ENCODE measurements around the gene GOLGA6A. TPM values are rescaled to one million over a fixed set of nuclear protein-coding genes. Genes with fewer than 3 reads are reported as not detected.
"Not testable (repeated sequence)": the region's sequence is repeated elsewhere in the genome, so short reads cannot be mapped to it uniquely, and the experiment has no call there.

GOLGA6A gene
- total RNA-seq, 6 donors from 2014 or later, result 0.30 TPM; not detected in 5

DNA sequence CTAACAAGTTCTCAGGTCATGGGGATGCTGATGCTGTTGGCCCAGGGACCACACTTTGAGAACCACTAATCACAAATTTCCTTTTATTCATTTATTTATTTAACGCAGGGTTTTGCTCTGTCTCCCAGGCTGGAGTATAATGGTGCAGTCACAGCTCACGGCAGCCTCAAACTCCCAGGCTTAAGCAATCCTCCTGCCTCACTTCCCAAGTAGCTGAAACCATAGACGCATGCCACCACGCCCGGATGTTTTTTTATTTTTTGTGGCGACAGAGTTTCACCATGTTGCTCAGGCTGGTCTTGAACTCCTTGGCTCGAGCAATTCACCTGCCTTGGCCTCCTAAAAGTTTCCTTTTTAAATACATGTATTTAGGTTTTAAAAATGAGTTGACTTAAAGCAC lies 27.4 kb upstream of the GOLGA6A start:
- TF ChIP-seq POLR2AphosphoS5 (IDR thresholded peaks at IDR 0.05), result no peak
- TF ChIP-seq POLR2A (IDR thresholded peaks at IDR 0.05), result no peak
- TF ChIP-seq, protein P1, sequence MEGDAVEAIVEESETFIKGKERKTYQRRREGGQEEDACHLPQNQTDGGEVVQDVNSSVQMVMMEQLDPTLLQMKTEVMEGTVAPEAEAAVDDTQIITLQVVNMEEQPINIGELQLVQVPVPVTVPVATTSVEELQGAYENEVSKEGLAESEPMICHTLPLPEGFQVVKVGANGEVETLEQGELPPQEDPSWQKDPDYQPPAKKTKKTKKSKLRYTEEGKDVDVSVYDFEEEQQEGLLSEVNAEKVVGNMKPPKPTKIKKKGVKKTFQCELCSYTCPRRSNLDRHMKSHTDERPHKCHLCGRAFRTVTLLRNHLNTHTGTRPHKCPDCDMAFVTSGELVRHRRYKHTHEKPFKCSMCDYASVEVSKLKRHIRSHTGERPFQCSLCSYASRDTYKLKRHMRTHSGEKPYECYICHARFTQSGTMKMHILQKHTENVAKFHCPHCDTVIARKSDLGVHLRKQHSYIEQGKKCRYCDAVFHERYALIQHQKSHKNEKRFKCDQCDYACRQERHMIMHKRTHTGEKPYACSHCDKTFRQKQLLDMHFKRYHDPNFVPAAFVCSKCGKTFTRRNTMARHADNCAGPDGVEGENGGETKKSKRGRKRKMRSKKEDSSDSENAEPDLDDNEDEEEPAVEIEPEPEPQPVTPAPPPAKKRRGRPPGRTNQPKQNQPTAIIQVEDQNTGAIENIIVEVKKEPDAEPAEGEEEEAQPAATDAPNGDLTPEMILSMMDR (IDR thresholded peaks at IDR 0.05), result no peak
- TF ChIP-seq EP300 (IDR thresholded peaks at IDR 0.05), result no peak
- Histone ChIP-seq H3K4me3 (no peak overlapping the region), H3K36me3 (no peaks in the 10 kb centered on the region), H3K9me3 (no peaks in the 10 kb centered on the region), H3K27ac (no peak overlapping the region), H3K27me3 (no peaks in the 10 kb centered on the region), H3K4me1 (no peaks in the 10 kb centered on the region)
- 66 to 67% methylated on average over 7 of the region's 7 CpGs for WGBS, 2 donors
- no peak for ATAC-seq (ENCODE audit: low FRiP score in 2 of 2)
- DNase-seq, result no peak

DNA sequence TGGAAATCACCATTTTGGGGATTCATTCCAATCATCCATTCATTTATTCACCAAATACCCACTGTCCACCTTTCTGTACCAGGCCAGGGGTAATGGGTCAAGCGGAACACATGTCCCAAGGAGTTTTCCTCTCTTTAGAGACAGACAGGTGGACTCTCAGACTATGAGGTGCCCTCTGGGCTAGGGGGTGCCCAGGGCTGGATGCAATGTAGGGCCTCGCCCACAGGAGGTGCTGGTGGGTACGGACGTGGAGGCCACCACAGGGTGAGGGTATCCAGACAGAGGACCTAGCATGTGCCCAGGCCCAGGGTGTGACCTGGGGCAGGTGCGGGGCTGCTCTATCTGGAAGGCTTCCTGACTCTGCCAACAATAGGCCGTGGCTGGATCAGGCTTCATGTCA lies 26.3 kb upstream of the GOLGA6A start:
- H3K36me3 ChIP-seq; ATAC-seq (ENCODE audit: low FRiP score in 2 of 2); H3K27ac ChIP-seq; H3K27me3 ChIP-seq; H3K4me1 ChIP-seq; DNase-seq; H3K4me3 ChIP-seq; H3K9me3 ChIP-seq: not testable (repeated sequence)
- 73 to 87% methylated on average over 6 of the region's 6 CpGs for WGBS, 2 donors

DNA sequence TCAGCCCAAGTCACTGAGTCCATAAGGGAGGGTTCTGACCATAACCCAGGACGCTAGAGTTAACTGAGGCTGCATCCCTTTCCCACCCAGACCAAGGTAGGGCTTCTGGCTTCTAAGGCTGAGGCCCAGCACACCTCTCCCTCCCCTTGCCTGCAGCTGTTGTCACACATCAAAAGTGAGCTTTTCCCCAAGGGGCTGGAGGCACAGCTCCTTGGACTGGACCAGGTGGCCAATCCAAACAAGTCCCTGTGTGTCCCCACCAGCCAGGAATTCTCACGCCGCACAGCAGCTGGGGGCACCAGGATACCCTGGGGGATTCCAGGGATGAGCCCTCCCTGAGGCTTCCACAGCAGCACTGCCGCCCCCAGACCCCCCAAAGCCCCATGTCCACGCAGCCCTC lies 25.8 kb upstream of the GOLGA6A start:
- Histone ChIP-seq H3K27me3 (no peaks in the 10 kb centered on the region), H3K27ac (no peak overlapping the region), H3K4me1 (no peaks in the 10 kb centered on the region), H3K36me3 (no peaks in the 10 kb centered on the region), H3K4me3 (no peak overlapping the region), H3K9me3 (no peaks in the 10 kb centered on the region)
- 60 to 90% methylated on average over 1 to 5 of the region's 5 CpGs for WGBS, 2 donors
- no peak for TF ChIP-seq POLR2AphosphoS5 (IDR thresholded peaks at IDR 0.05)
- TF ChIP-seq, protein P1 (IDR thresholded peaks at IDR 0.05), result no peak
- TF ChIP-seq EP300 (IDR thresholded peaks at IDR 0.05), result no peak
- TF ChIP-seq POLR2A (IDR thresholded peaks at IDR 0.05), result no peak
- ATAC-seq (ENCODE audit: low FRiP score in 2 of 2), result no peak
- DNase-seq, result no peak

DNA sequence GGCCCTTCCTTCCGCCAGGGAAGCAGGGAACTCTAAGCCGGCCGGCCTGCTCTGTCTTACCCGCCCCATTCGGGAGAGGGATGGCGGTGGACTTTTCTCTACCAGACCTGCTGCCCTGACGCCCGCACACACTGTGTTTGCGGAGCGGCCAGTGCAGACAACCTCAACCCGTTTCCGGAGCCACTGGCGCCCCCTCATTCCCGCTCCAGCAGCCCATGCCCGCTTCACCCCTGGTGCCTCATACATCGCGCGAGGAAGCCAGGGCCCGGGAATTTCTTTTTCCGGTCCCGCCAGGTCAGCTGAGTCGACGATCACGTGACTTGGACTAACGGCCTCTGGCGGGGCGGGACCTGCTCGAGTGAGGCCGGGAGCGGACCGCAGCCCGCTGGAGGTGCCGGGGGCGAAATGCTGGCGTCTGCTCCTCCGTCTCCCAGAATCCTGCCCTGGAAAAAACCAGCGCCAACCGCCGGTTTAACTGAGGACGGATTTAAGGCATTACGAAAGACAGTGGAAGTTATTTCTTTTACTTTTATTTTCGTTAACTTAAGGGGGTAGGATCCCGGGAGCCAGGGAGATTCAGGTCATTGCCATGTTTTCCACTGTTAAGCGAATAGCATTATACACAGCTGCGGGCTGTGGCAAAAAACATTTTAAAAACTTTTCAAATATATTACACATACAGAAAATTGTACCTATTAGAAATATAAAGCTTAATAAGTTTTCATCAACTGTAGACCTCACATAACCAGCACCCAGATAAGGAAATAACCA lies 17.8 kb upstream of the GOLGA6A start:
- peak; percentile 53 to 83 for TF ChIP-seq POLR2AphosphoS5 (IDR thresholded peaks at IDR 0.05)
- peak in 1 of 4 donors; percentile 44 for TF ChIP-seq POLR2A (IDR thresholded peaks at IDR 0.05)
- Histone ChIP-seq H3K4me3 (peak overlapping the region in 3 of 4 donors; percentile 46 to 53 (median 52)), H3K27ac (peak overlapping the region in 2 of 4 donors; percentile 64 to 69)
- H3K36me3 ChIP-seq, H3K27me3 ChIP-seq, H3K4me1 ChIP-seq, H3K9me3 ChIP-seq: not testable (repeated sequence)
- 0 to 4% methylated on average over 5 to 31 of the region's 45 CpGs for WGBS, 2 donors
- DNase-seq (peak; percentile 92), ATAC-seq (ENCODE audit: low FRiP score in 2 of 2) (peak; percentile 94 to 97)

DNA sequence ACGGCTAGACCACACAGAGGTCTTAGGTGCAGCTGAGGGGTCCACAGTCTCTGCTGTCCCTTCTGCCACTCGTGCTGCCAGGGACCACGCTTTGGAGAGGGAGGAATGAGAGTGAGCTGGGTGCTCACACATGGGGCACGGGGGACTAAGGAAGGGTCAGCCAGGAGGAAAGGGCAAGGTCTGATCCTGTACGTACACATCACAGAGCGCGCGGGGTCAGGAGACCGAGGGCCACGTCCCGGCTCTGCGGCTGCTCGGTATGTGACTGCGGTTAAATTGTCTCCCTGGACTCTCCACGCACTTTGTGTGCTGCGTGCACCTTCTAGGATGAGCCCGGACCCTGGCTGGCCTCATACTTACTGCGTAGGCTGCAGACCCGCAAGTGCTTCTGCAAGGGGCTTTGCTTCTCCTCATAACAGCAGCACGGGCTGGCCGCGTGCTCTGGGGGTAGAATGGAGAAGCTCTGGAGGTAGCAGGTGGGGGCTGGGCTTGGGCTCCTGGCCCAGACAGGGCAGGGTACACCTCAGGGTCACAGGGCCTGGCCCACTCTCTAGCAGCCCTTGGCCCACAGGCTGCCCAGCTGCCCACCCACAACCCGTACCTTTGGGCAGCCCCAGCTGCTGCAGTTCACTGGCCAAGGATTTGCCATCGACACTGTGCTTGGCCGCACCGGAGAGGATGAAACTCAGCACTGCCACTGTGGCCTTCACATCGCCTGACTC lies 14.6 kb upstream of the GOLGA6A start:
- H3K27me3 ChIP-seq; H3K36me3 ChIP-seq; H3K9me3 ChIP-seq; DNase-seq; H3K27ac ChIP-seq; H3K4me1 ChIP-seq; ATAC-seq (ENCODE audit: low FRiP score in 2 of 2); H3K4me3 ChIP-seq: not testable (repeated sequence)
- WGBS, 2 donors, result no CpG with 5 or more reads among the region's 27 CpGs

DNA sequence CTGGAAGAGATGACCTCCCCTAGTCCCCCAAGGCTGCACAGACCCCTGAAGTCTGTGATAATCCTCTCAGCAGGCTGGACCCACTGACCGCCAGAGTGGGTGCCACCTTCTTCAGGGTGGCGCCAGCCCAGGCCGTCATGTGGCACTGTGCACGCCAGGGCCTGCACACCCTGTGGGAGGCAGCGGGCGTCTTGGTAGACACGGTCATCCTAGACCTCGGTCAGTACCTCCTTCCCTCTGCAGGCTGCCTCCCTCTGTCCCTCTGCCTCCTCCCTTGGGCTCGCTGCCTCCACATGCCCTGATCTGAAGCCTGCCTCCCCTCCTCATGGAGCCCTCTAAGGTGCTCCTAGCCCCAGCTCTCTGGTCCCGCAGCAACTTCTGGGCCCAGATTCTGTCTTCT lies 13.3 kb upstream of the GOLGA6A start:
- H3K27me3 ChIP-seq, H3K27ac ChIP-seq, H3K4me1 ChIP-seq, H3K36me3 ChIP-seq, H3K4me3 ChIP-seq, H3K9me3 ChIP-seq: not testable (repeated sequence)
- DNase-seq (peak in 1 of 2 donors; percentile 46), ATAC-seq (ENCODE audit: low FRiP score in 2 of 2) (peak in 1 of 2 donors; percentile 3)
- WGBS, 2 donors, result 92% methylated on average over 6 of the region's 10 CpGs; no CpG with 5 or more reads in 1 of the 2 donors

DNA sequence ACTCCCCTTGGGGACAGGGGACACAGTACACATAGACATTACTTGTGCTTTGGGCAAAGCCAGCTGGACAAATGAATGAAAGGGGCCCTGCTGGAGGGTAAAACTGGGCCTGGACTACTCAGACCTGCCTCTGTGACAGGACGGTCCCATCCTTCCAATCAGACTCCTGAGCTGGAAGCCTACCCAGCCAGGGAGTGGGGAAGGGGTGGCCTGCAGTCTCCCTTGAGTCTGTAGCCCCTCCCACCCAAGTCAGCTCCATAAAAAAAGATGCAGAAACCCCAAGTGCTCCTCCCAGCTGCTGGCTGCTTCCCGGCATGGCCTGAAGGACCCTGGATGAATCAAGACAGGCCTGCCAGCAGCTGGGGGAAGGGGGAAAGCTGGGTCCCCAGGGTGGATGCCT lies 12.2 kb upstream of the GOLGA6A start:
- H3K4me1 ChIP-seq, result not testable (repeated sequence)

DNA sequence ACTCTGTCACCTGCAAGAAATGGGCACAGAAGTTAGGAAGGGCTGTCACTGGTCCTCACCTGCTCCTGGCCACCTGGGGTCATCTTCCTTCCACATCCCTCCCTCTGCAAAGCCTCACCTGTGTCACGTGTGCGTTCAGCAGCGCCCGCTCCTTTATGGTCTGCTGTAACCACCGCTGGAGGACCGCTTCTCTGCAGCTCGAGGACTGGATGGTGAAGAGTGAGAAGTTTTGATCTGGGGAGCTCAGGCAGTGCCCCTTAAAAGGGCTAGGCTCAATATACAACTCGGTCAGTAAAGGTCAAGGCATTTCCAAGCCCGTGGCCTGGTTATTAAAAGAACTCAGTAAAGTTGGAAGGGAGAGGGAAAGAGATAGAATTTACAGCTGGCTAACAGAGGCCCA lies 6.6 kb downstream of the GOLGA6A start:
- H3K36me3 ChIP-seq; ATAC-seq (ENCODE audit: low FRiP score in 2 of 2); DNase-seq; H3K4me1 ChIP-seq; H3K4me3 ChIP-seq; H3K27ac ChIP-seq; H3K27me3 ChIP-seq; H3K9me3 ChIP-seq: not testable (repeated sequence)
- 75 to 86% methylated on average over 3 to 8 of the region's 9 CpGs for WGBS, 2 donors

More for the DNA sequence above, 12.2 kb upstream of the GOLGA6A start:
- not testable (repeated sequence) for DNase-seq; H3K4me3 ChIP-seq; H3K9me3 ChIP-seq; H3K36me3 ChIP-seq; H3K27me3 ChIP-seq; H3K27ac ChIP-seq; ATAC-seq (ENCODE audit: low FRiP score in 2 of 2)
- WGBS, 2 donors, result no CpG with 5 or more reads among the region's 2 CpGs

Measured in upper lobe of left lung (tissue), 6 donors.